Measurements from ENCODE around the gene SPAG4.

Gene SPAG4

GRCh38 chr20:35615667-35616464 lies at the start of gene SPAG4:
SPAG4 (plus strand) TSS chr20:35615829; CDS start chr20:35616004, 175 bp downstream.
- peak; percentile 100 for DNase-seq (ENCODE audit: low read depth in 4 of 4, low spot score in 1 of 4)

GRCh38 chr20:35568645-35569044 lies 47.0 kb upstream of the SPAG4 start:
- no peak for DNase-seq (ENCODE audit: low read depth in 4 of 4, low spot score in 1 of 4)

DNA sequence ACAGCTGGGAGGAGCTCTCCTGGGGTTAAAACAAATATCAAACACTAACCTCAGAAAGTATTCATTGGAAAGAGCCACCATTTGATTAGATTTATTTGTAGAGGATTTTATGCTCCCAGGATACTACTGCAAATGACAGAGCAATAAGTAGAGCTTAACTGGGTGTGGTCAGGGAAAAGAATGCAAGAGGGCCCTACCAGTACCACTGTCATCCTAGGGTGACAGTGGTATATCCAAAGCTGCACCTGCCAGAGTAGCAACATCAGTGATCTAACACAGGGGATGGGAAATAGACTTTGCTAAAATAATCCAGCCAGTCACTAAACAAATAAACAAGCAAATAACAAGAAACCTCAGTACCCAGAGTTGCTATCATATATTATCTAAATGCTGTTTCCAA lies 44.1 kb upstream of the SPAG4 start:
- DNase-seq (ENCODE audit: low read depth in 4 of 4, low spot score in 1 of 4): no peak

- no peak for DNase-seq (ENCODE audit: low read depth in 4 of 4, low spot score in 1 of 4)
Measured at GRCh38 chr20:35572838-35573237, 42.8 kb upstream of the SPAG4 start.

DNA sequence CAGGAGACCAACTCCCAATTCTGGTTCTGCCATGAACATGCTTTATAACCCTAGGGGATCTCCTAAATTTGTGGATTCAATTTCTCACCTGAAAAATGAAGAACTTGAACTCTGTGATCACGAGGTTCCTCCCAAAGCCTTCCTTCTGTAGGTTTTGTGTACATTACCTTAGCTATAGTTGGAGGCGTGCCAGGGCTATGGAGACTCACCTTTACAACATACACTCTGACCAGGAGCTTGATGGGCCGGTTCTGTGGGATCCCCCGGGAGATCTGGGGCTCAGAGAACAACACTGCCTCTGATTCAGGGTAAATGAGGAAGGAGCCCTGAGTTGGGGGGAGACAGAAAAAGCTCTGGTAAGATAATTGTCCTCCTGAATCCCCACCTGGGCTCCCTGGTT lies 39.7 kb upstream of the SPAG4 start:
- DNase-seq (ENCODE audit: low read depth in 4 of 4, low spot score in 1 of 4): no peak

DNA sequence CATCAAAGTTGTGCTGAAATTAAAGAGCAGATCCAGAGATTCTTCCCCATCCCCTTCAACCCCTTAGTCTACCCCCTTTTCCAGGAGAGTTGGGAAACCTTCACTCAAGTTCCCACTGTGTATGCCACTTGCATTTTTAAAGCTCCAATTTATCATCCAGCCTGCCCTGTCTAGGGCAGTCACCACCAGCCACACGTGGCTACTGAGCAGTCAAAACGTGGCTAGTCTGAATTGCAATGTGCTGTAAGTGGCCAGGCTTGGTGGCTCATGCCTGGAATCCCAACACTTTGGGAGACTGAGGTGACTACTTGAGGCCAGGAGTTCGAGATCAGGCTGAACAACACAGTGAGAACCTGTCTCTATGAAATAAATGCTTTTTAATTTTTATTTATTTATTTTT lies 38.8 kb upstream of the SPAG4 start:
- DNase-seq (ENCODE audit: low read depth in 4 of 4, low spot score in 1 of 4): no peak

DNA sequence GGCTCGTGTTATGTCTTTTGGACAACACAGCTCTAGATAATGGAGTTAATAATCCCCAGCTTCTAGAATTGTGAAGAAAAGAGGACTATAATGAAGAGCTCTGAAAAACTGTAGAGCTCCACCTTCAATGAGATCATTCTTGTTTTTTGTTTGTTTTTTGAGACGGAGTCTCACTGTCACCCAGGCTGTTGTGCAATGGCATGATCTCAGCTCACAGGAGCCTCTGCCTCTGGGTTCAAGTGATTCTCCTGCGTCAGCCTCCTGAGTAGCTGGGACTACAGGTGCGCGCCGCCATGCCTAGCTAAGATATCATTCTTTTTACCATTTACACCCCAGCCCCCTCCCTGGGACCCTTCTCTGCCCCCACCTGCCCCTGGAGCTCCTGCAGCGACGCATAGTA lies 37.2 kb upstream of the SPAG4 start:
- no peak for DNase-seq (ENCODE audit: low read depth in 4 of 4, low spot score in 1 of 4)

GRCh38 chr20:35579196-35579595 lies 36.4 kb upstream of the SPAG4 start:
- DNase-seq (ENCODE audit: low read depth in 4 of 4, low spot score in 1 of 4): no peak

GRCh38 chr20:35582131-35582530 lies 33.5 kb upstream of the SPAG4 start:
- no peak for DNase-seq (ENCODE audit: low read depth in 4 of 4, low spot score in 1 of 4)

GRCh38 chr20:35582741-35583404 lies 32.8 kb upstream of the SPAG4 start:
- DNase-seq (ENCODE audit: low read depth in 4 of 4, low spot score in 1 of 4): no peak

GRCh38 chr20:35583636-35584560 lies 31.7 kb upstream of the SPAG4 start:
- DNase-seq (ENCODE audit: low read depth in 4 of 4, low spot score in 1 of 4): no peak

GRCh38 chr20:35586751-35587425 lies 28.7 kb upstream of the SPAG4 start:
- no peak for DNase-seq (ENCODE audit: low read depth in 4 of 4, low spot score in 1 of 4)

DNA sequence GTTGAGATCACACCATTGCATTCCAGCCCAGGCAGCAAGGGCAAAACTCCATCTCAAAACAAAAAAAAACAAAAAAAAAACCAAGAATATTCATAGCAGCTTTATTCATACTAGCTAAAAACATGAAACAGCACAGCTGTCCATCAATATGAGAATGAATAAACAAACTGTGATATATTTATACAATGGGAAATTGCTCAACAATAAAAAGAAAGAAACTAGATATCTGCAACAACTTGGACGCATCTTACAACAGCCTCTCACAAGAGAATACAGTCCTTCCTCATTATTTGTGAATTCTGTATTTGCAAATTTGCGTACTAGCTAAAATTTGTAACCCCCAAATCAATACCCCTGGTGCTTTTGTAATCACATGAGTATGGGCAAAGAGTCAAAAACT lies 28.2 kb upstream of the SPAG4 start:
- DNase-seq (ENCODE audit: low read depth in 4 of 4, low spot score in 1 of 4): no peak

GRCh38 chr20:35588397-35588796 lies 27.2 kb upstream of the SPAG4 start:
- DNase-seq (ENCODE audit: low read depth in 4 of 4, low spot score in 1 of 4): no peak

DNA sequence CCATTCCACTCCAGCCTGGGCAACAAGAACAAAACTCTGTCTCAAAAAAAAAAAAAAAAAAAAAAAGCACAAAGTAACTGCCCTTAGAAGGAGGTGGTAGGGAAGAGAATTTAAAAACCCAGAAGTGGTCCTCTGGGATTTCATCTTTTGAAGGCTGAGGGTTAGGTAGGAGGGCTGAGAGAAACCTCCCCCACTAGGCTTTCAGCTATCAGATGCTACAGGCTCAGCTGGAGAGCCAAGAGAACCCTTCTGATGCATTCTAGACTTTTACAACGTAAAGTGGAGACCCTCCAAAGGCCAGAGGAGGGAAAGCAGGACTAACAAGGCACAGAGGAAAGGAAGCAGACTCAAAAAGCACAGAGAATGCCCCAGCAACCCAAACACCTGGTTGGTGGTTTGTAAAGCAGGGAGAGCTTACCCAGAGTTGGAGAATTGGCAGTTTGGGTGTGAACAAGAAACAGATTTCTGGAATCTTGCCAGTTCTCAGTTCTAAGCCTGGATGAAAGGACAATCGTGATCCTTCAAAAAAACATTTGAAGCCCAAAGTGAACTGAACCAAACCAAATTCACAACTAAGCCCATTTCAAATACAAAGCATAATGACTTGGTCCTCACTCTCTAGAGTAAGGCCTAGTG lies 23.2 kb upstream of the SPAG4 start:
- no peak for DNase-seq (ENCODE audit: low read depth in 4 of 4, low spot score in 1 of 4)

DNA sequence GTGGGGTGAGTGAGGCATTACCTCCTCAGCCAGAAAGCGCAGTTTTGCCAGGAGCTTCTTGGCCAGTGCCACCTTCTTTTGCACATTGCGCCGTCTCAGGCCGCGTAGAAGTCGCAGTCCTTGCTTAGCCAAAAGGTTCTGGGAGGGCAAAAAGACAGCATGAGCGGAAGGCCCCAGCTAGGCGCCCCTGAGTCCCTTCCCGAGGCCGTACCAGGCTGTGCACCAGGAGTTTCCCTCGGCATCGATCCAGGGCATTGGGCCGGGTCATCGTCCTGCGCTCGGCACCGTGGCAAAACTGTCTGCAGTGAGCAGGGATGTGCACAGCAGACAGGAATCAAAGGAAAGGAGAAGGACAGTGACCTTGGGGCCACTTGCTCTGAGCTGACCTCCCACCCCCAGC lies 20.2 kb upstream of the SPAG4 start:
- no peak for DNase-seq (ENCODE audit: low read depth in 4 of 4, low spot score in 1 of 4)

DNA sequence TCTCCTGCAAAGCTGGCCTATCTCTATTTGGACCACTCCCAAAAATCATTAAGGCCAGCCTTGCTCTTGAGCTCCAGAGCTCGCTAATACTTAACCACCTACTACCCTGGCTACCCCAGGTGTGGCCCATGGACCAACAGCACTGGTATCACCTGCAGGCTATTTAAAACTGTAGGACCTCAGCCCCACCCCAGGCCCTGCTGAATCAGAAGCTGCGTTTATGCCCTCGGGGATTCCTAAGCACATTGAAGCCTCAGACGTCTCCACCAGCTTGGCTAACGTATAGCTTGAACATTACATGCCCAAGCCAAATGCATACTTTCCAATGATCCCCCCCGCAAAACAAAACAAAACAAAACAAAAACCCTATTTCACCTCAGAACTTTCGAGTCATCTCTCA lies 19.7 kb upstream of the SPAG4 start:
- no peak for DNase-seq (ENCODE audit: low read depth in 4 of 4, low spot score in 1 of 4)

- DNase-seq (ENCODE audit: low read depth in 4 of 4, low spot score in 1 of 4): no peak
Measured at GRCh38 chr20:35597186-35597585, 18.4 kb upstream of the SPAG4 start.

DNA sequence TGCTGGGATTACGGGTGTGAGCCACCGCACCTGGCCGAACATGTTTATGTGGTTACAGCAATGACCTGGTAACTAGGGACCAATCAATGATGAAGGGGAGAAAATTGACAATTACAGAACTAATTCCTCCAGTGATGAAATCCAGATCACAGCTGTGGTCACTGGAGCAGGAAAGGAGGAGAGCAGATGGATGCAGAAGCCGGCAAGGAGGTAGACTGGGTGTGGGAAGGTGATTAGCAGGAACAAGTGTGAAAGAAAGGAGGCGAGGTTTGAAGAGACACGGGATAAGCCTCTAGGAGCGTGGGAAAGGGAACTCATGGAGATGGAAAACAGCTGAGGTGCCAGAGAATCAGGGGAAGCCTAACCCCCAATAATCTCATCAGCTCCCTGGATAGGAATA lies 17.2 kb upstream of the SPAG4 start:
- no peak for DNase-seq (ENCODE audit: low read depth in 4 of 4, low spot score in 1 of 4)

DNA sequence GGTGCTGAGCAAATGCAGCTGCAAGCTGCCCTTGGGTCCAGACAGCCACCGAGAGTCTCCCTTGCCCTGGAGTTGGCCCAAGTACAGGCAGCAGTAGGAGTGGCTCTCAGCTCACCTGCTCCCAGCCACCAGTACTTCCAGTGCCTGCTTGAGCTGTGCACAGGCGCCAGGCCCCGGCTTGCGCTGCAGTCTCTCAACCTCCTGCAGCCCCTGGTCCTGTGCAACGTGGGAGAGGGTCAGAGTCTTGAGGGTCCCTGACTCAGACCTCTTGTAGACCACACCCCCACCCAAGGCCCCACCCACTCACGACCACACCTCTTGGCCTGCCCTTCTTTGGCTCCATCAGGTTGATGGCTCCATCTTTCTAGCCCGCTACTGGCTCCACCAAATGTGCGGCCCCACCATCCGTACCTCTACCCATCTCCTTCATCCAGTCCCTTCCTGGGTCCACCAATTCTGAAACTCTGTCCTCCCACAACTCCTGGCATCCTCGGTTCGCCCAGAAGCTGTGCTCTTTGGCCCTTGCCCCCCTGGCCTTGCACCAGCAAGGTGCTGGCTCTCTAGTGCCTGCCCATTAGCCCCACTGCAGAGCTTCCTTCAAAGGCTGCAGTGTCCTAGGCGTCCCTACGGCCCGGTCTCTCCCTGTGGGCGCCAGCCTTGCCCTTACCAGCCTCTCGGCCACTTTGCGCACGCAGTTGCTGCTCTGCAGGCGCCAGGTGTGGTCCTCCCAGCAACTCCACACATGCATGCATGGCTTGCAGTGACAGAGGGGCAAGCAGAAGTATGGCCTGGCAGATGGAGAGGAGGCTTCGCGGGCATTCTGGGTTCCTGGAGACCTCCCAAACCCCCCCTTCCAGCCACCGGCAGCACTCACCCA lies 16.5 kb upstream of the SPAG4 start:
- DNase-seq (ENCODE audit: low read depth in 4 of 4, low spot score in 1 of 4): no peak
